ENCODE measurements around the gene FAM24A.

FAM24A gene

DNA sequence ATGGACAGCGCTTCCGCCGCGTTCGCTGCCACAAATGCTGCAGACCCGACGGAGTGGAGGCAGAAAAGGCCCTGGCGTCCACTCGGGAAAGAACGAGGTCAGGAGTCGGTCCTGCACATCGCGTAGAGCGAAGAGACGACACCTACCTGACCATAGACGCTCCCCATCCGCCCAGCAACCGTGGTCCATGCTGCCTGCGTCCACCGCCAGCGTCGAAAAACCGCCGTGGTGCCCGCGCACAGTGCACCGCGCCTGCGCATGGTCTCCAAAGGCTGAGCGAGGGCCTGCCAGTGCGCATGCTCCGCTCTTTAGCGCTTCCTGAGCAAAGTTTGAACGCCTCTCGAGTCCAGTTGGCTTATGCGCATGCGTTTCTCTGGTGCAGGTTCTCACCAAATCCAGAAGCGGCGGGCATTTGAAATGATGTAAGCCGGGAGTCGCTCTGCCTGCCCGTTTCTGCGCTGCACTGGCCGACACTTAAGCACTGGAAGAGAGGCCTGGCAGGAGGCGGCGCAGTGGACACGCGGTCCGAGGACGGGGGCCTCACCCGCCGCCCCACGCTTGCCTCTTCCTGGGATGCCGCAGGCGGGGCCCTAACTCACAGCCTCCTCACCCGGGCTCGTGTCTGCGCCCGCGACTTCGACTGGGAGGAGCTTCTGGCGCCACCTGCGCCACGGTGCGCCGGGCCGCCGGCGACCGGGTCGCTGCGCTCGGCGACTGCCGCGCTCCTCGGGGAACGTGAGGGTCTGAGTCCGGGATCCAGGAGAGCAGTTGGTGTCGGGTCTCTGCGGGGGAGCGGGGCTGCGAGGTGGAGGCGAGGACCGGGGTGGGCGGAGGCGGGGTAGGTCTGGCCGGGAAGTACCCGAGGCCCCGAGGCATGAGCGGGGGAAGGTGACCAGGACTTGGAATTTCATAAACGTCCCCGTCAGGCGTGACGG is 30.8 kb upstream of the FAM24A start, which contains the start of gene FAM24B (continued):
- TF ChIP-seq, protein P1, sequence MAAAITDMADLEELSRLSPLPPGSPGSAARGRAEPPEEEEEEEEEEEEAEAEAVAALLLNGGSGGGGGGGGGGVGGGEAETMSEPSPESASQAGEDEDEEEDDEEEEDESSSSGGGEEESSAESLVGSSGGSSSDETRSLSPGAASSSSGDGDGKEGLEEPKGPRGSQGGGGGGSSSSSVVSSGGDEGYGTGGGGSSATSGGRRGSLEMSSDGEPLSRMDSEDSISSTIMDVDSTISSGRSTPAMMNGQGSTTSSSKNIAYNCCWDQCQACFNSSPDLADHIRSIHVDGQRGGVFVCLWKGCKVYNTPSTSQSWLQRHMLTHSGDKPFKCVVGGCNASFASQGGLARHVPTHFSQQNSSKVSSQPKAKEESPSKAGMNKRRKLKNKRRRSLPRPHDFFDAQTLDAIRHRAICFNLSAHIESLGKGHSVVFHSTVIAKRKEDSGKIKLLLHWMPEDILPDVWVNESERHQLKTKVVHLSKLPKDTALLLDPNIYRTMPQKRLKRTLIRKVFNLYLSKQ (tag by site-specific recombination; IDR thresholded peaks at IDR 0.05; ENCODE audit: borderline replicate concordance), result no peak
- no peak for TF ChIP-seq ZNF202 (tag by site-specific recombination; IDR thresholded peaks at IDR 0.05; ENCODE audit: borderline replicate concordance)
- no peak for TF ChIP-seq ZNF350 (tag by site-specific recombination; IDR thresholded peaks at IDR 0.05)
- no peak for TF ChIP-seq ZNF837 (tag by site-specific recombination; IDR thresholded peaks at IDR 0.05)
- no peak for TF ChIP-seq ZNF112 (tag by site-specific recombination; IDR thresholded peaks at IDR 0.05)
- TF ChIP-seq, protein P2, sequence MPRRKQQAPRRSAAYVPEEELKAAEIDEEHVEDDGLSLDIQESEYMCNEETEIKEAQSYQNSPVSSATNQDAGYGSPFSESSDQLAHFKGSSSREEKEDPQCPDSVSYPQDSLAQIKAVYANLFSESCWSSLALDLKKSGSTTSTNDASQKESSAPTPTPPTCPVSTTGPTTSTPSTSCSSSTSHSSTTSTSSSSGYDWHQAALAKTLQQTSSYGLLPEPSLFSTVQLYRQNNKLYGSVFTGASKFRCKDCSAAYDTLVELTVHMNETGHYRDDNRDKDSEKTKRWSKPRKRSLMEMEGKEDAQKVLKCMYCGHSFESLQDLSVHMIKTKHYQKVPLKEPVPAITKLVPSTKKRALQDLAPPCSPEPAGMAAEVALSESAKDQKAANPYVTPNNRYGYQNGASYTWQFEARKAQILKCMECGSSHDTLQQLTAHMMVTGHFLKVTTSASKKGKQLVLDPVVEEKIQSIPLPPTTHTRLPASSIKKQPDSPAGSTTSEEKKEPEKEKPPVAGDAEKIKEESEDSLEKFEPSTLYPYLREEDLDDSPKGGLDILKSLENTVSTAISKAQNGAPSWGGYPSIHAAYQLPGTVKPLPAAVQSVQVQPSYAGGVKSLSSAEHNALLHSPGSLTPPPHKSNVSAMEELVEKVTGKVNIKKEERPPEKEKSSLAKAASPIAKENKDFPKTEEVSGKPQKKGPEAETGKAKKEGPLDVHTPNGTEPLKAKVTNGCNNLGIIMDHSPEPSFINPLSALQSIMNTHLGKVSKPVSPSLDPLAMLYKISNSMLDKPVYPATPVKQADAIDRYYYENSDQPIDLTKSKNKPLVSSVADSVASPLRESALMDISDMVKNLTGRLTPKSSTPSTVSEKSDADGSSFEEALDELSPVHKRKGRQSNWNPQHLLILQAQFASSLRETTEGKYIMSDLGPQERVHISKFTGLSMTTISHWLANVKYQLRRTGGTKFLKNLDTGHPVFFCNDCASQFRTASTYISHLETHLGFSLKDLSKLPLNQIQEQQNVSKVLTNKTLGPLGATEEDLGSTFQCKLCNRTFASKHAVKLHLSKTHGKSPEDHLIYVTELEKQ (tag by site-specific recombination; IDR thresholded peaks at IDR 0.05; ENCODE audit: borderline replicate concordance), result no peak
- peak; percentile 59 for TF ChIP-seq ZBTB17 (tag by site-specific recombination; IDR thresholded peaks at IDR 0.05)
- TF ChIP-seq, protein P3, sequence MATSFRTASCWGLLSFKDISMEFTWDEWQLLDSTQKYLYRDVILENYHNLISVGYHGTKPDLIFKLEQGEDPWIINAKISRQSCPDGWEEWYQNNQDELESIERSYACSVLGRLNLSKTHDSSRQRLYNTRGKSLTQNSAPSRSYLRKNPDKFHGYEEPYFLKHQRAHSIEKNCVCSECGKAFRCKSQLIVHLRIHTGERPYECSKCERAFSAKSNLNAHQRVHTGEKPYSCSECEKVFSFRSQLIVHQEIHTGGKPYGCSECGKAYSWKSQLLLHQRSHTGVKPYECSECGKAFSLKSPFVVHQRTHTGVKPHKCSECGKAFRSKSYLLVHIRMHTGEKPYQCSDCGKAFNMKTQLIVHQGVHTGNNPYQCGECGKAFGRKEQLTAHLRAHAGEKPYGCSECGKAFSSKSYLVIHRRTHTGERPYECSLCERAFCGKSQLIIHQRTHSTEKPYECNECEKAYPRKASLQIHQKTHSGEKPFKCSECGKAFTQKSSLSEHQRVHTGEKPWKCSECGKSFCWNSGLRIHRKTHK (tag by site-specific recombination; IDR thresholded peaks at IDR 0.05), result no peak
- TF ChIP-seq ZNF555 (tag by site-specific recombination; conservative IDR thresholded peaks at IDR 0.05), result no peak
- TF ChIP-seq ZNF621 (tag by site-specific recombination; IDR thresholded peaks at IDR 0.05), result no peak
- no peak for TF ChIP-seq ZNF510 (tag by site-specific recombination; IDR thresholded peaks at IDR 0.05; ENCODE audit: insufficient replicate concordance)

DNA sequence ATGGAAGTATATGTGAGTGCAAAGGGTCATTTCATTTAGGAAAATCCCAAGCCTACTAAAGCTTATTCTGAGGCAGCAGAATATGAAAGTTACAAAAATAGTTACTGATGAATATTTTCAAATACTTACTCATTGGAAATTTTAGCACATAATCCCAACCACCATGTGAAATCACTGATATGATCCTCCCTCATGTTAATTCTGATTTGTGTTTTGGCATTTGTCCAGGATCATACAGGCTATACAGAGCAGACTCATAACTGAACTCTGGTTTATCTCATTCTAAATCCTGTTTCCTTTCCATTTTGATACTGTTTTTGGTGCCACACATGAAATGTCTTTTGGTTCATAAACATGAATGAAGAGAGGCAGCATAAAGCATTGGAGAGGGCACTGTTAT is 27.6 kb upstream of the FAM24A start:
- no peaks in the 10 kb centered on the region for H3K9me3 ChIP-seq (ENCODE audit: control insufficient read depth, insufficient read depth, low read depth, low read length)
- no peak for TF ChIP-seq ZNF140 (tag by site-specific recombination; IDR thresholded peaks at IDR 0.05)
- TF ChIP-seq, protein P4, sequence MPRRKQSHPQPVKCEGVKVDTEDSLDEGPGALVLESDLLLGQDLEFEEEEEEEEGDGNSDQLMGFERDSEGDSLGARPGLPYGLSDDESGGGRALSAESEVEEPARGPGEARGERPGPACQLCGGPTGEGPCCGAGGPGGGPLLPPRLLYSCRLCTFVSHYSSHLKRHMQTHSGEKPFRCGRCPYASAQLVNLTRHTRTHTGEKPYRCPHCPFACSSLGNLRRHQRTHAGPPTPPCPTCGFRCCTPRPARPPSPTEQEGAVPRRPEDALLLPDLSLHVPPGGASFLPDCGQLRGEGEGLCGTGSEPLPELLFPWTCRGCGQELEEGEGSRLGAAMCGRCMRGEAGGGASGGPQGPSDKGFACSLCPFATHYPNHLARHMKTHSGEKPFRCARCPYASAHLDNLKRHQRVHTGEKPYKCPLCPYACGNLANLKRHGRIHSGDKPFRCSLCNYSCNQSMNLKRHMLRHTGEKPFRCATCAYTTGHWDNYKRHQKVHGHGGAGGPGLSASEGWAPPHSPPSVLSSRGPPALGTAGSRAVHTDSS (tag by site-specific recombination; IDR thresholded peaks at IDR 0.05), result no peak
- no peak for TF ChIP-seq ZNF10 (tag by site-specific recombination; IDR thresholded peaks at IDR 0.05)
- no peak for TF ChIP-seq ZNF221 (tag by site-specific recombination; IDR thresholded peaks at IDR 0.05; ENCODE audit: borderline replicate concordance)
- TF ChIP-seq ZNF571 (tag by site-specific recombination; IDR thresholded peaks at IDR 0.05), result no peak
- TF ChIP-seq, protein P5, sequence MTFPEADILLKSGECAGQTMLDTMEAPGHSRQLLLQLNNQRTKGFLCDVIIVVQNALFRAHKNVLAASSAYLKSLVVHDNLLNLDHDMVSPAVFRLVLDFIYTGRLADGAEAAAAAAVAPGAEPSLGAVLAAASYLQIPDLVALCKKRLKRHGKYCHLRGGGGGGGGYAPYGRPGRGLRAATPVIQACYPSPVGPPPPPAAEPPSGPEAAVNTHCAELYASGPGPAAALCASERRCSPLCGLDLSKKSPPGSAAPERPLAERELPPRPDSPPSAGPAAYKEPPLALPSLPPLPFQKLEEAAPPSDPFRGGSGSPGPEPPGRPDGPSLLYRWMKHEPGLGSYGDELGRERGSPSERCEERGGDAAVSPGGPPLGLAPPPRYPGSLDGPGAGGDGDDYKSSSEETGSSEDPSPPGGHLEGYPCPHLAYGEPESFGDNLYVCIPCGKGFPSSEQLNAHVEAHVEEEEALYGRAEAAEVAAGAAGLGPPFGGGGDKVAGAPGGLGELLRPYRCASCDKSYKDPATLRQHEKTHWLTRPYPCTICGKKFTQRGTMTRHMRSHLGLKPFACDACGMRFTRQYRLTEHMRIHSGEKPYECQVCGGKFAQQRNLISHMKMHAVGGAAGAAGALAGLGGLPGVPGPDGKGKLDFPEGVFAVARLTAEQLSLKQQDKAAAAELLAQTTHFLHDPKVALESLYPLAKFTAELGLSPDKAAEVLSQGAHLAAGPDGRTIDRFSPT (tag by site-specific recombination; IDR thresholded peaks at IDR 0.05), result no peak
- TF ChIP-seq KLF8 (tag by site-specific recombination; IDR thresholded peaks at IDR 0.05), result no peak
- TF ChIP-seq, protein P6, sequence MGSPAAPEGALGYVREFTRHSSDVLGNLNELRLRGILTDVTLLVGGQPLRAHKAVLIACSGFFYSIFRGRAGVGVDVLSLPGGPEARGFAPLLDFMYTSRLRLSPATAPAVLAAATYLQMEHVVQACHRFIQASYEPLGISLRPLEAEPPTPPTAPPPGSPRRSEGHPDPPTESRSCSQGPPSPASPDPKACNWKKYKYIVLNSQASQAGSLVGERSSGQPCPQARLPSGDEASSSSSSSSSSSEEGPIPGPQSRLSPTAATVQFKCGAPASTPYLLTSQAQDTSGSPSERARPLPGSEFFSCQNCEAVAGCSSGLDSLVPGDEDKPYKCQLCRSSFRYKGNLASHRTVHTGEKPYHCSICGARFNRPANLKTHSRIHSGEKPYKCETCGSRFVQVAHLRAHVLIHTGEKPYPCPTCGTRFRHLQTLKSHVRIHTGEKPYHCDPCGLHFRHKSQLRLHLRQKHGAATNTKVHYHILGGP (tag by site-specific recombination; IDR thresholded peaks at IDR 0.05), result no peak
- no peak for TF ChIP-seq SETDB1 (IDR thresholded peaks at IDR 0.05; ENCODE audit: insufficient read length, low read length)
- H3K36me3 ChIP-seq (ENCODE audit: control insufficient read depth in 2 of 2, insufficient read depth in 1 of 2, low read length in 2 of 2), result peaks cover 0 to 7% of the 10 kb centered on the region in 2 experiments; a peak in 1 of 3 replicates
- H3K4me1 ChIP-seq (ENCODE audit: control insufficient read depth, insufficient read depth, low read length), result peaks cover 3% of the 10 kb centered on the region
- ChIA-PET POLR2A (no interaction called here), CTCF (no interaction called here)
- no peak overlapping the region for H3K4me3 ChIP-seq (ENCODE audit: low read depth, low read length)
- no peak overlapping the region for H3K27ac ChIP-seq (ENCODE audit: extremely low read depth, low read depth, low read length)
